ENCODE results near the gene RAI1.

RAI1 gene

GRCh38 chr17:17701658-17702057, 20.4 kb downstream of the RAI1 start:
- DNase-seq = no peak

DNA sequence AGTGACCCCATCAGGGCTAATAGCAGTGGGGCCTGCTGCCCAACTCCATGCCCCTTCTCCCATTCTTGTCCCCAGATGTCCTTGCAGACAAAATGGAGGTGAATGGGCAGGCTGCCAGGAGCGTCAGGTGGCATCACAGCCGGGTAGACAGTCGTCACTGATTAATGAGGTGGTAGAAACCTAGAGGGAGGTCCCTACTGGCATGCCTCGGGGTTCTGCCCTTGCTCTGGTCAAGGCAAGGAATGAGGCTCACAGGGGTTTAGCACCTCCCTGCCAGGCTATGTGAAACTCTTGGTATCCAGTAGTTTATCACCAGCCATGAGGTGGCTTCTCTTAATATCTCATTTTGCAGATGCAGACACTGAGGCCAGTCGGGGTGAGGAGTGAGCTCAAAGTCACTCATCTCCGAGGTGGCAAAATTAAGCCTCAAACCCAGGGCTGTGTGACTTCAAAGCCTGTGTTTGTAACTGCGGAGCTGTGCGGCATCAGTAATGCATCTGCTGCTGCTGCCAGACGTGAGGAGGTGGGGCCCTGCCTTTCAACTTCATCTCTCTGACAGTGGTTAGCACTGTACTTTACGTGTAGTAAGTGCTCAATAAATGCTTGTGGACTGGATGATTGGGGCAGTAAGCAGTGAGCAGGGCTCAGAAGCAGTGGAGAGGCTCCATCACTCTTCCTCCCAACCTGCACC, 21.3 kb downstream of the RAI1 start:
- DNase-seq = no peak

GRCh38 chr17:17703140-17703919, 22.1 kb downstream of the RAI1 start:
- DNase-seq = no peak

DNA sequence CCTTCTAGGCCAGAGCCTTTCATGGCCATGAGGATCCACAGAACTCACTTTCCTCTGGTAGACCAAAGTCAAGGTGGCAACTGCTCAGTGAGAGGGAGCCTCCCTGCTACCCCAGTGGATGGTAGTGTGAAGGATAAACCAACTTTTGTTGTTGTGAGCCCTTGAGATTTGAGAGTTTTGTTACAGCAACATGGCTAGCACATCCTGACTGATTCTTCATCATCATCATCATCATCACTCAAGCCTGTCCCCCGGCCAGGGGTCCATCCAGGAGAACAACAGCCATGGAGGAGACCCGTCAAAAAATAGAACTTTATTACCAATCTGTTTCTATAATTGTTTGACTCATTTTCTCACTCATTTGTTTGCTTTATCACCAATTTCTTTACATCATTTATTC, 23.7 kb downstream of the RAI1 start:
- DNase-seq = no peak

GRCh38 chr17:17706140-17707060, 25.1 kb downstream of the RAI1 start:
- DNase-seq = no peak

DNA sequence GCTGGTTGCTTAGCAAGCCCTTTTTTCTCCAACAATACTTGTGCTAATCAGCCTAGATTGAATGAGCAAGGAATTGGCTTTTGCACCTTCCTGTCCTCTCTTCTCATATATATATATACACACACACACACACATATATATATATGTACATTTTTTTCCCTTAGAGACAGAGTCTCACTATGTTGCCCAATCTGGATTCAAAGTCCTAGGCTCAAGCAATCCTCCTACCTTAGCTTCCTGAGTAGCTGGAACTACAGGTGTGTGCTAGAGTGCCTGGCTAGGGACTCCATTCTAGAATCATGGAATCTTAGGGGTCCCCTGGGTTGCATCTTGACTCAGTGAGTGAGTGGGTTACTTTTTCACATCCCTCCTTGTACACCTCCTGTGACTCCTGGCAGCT, 27.0 kb downstream of the RAI1 start:
- no peak for DNase-seq

GRCh38 chr17:17708816-17709215, 27.6 kb downstream of the RAI1 start:
- DNase-seq = no peak

GRCh38 chr17:17709815-17710321, 28.6 kb downstream of the RAI1 start:
- no peak for DNase-seq

DNA sequence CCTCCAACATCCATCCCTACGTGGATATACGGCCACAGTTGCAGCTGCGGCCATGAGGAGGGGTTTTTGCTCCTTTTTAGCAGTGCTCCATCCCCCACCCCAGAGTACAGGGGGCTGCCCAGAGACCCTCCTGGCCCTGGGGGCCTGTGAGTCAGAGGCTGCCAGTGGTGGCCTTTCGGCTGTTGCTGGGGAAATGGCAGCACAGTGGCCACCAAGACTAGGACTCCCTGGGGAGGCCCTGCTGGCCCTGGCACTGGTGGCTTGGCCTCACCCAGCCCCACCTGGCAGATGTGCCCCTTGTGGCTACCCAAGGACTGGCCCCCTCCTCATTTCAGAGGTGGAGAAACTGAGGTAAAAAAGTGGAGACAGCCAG, 29.1 kb downstream of the RAI1 start:
- DNase-seq = no peak

- DNase-seq = no peak
These were observed 29.7 kb downstream of the RAI1 start for GRCh38 chr17:17710728-17711541.

GRCh38 chr17:17711641-17712162, 30.4 kb downstream of the RAI1 start:
- DNase-seq = no peak

GRCh38 chr17:17712268-17712924, 31.1 kb downstream of the RAI1 start:
- no peak for DNase-seq

GRCh38 chr17:17713839-17714238, 32.6 kb downstream of the RAI1 start:
- no peak for DNase-seq

DNA sequence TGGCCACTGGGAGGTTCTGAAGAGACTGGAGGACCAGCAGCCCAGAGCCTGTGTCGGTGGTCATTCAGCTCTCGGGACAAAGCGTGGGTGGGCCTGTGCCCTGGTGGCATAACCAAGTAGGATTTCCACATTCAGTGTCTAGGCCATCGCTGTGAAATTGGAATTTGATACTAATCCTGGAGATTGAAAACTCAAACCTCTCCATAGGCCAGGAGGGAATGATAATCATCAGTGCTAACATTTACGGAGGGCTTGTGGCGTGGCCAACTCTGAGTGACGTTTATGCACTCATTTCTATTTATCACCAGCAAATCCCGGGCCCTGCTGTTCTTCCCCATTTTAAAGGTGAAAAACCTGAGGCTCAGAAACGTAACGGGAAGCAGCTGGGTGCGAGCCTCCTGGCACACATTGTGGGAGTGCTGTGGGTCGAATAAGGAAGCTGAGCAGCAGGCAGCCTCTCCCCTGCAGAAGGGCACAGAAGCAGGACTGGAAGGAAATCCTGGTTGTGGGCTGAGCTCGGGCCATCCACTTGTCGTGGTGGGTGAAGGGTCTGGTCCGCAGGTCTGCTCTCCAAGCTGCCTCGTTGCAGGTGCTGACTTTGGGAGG, 33.1 kb downstream of the RAI1 start:
- DNase-seq = no peak

DNA sequence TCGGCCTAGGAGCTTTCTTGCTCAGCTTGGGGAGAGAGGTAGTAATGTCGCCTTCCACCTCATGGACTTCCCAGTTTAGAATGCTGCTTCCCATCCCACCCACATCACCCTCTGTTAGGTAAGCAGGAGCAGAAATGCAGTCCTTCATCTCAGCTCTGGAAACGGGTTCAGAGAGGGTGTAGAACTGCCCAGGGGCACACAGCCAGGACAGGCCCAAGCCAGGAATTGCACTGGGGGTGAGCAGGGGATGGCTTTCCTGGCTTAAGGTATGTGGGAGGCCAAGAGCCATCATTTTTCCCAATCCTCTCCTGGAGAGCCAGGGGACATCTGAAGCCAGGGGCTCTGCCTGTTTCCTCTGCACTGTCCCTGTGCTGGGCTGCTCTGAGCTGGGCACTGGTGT, 33.6 kb downstream of the RAI1 start:
- DNase-seq = no peak

GRCh38 chr17:17716837-17717523, 35.7 kb downstream of the RAI1 start:
- no peak for DNase-seq

DNA sequence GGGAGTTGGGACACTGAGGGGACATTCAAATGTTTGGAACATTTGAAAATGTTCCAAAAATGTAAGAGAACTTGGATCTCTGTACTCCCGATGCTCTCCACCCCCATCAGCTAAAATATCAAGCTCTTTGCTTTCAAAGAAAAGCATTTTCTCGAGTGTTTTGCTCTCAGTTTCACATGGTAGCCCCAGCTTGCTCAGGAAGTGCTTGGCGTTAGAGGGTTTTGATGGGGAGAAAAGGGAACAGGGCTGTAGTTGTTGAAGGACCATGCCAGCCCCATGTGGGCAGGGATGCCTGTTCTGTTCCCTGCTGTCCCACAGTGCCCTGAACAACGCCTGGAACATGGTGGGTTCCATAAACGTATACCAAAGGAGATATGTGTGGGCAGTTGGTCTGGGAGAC, 37.0 kb downstream of the RAI1 start:
- no peak for DNase-seq

DNA sequence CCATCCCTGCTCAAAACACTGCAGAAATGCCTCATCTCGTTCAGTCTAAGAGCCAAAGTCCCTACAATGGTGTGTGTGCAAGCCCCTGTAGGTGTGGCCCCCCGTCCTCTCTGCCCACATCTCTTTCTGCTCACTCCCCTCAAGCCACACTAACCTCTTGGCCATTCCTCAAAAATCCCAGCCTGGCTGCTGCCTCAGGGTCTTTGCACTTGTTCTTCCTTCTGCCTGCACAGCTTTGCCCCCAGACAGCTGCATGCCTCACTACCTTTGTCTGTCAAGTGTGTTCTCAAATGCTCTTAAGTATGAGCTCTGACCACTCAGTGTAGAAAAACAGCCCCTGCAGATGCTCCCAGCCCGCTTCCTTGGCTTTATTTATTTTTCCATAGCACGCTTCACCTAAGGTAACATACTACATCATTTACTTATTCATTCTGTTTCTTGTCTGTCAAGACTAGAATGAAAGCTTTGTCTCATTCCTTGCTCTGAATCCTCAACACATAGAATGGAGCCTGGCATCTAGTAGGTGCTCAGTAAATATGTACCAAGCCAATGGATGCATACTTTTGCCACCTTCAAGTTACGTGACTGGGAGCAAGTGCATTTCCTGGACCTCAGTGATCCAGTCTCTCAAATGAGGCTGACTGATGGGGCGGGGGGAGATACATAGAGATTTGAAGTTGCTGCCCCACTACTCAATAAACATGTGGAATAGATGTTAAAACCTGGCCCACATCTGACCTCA, 38.1 kb downstream of the RAI1 start:
- DNase-seq = no peak

DNA sequence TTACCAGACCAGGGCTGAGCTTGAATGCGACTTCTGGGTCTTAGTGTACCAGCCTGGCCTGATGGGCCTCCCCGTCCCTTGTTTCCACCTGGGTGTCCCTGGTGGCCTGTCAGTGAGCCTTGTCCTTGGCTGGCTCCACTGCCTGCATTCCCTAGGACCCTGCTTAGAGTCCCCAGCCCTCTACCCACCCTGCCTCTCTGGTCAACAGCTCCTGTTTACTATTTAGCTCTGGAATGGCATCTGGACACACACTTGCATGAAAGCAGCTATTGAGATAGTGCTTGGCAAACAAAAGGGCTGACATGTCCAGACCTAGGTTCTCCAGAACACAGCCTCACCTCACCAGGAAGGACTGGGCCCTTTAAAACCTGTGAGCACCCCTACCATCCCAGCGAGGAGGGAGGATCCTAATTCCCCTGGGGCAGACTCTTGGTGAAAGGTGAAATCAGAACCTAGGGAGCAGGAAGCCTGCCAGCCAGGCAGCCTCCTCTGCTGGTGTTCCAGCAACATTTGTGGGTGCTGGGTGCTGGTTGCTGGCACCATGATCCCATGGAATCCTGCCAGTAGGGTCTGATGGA, 38.8 kb downstream of the RAI1 start:
- DNase-seq = no peak

Measured in stimulated activated CD4-positive, alpha-beta T cell treated with anti-CD3 and anti-CD28 coated beads, Interleukin-4, amount 100 ng/mL, for 1 hour (primary cell).